SK-N-SH (cell line): ENCODE results near the gene ZNF747. TPM values are rescaled to one million over a fixed set of nuclear protein-coding genes. Genes with fewer than 3 reads are reported as not detected.
A peak's percentile ranks its signal among the peaks of the same experiment; 100 is the strongest.

Experiments
- CTCF ChIA-PET: fragments of 300-600, 350-600 bp; formaldehyde crosslinking; extraction: SDS; loops from one replicate; lab custom pipeline; 2021; lab: Yijun Ruan, JAX
- POLR2A ChIA-PET: fragments of 350-600 bp; sonication (Branson Sonifier 250); formaldehyde crosslinking; extraction: SDS; loops from one replicate; lab custom pipeline; 2020; ENCODE audit warnings: antibody characterized with exemption, inconsistent platforms; lab: Yijun Ruan, JAX
- DNase-seq: peaks from one replicate; pipeline ENCODE4 v3.0.0; 2012
- H2AFZ ChIP-seq: fragments of 200-600 bp; sonication (generic); 2 replicates; pipeline ENCODE4 v1.8.1; 2016; ENCODE audit warnings: antibody characterized with exemption, mild to moderate bottlenecking, low read depth
- H3F3A ChIP-seq: fragments of 200-600 bp; sonication (generic); replicated peaks from 2 replicates; pipeline ENCODE3; 2016; ENCODE audit warnings: antibody characterized with exemption, mild to moderate bottlenecking; ENCODE audit not compliant: insufficient read depth
- H3K27ac ChIP-seq, 2 experiments: fragments of 200-500 bp in 1 of 2; fragments of 200-600 bp in 1 of 2; sonication (Bioruptor generic) in 1 of 2; sonication (generic), shearing (Covaris generic) in 1 of 2; 2 replicates each; pipeline versions ENCODE4 v1.5.1 to v1.6.1; 2014 to 2016; ENCODE audit warnings: low read depth in 2 of 2, inconsistent platforms in 1 of 2, low read length in 1 of 2, mild to moderate bottlenecking in 1 of 2, mixed read lengths in 1 of 2
- H3K27me3 ChIP-seq: fragments of 200-600 bp; sonication (generic), shearing (Covaris generic); 2 replicates; pipeline ENCODE4 v1.6.1; 2016; ENCODE audit warnings: mixed run types; ENCODE audit not compliant: insufficient read depth
- H3K36me3 ChIP-seq, 2 experiments: fragments of 200-500 bp in 1 of 2; fragments of 200-600 bp in 1 of 2; sonication (Bioruptor generic) in 1 of 2; sonication (generic) in 1 of 2; replicated peaks in 1 of 2; 2 replicates each; pipeline versions ENCODE3 to v1.5.1; 2014 to 2016; ENCODE audit warnings: low read length in 1 of 2, mild to moderate bottlenecking in 1 of 2; ENCODE audit not compliant: insufficient read depth in 2 of 2, control insufficient read depth in 1 of 2
- H3K4me1 ChIP-seq, 2 experiments: fragments of 200-500 bp in 1 of 2; fragments of 200-600 bp in 1 of 2; sonication (Bioruptor generic) in 1 of 2; sonication (generic), shearing (Covaris generic) in 1 of 2; 2 replicates each; pipeline versions ENCODE4 v1.5.1 to v1.6.1; 2014 to 2016; ENCODE audit warnings: low read depth in 1 of 2, low read length in 1 of 2, mixed run types in 1 of 2; ENCODE audit not compliant: insufficient read depth in 2 of 2, control insufficient read depth in 1 of 2
- H3K4me2 ChIP-seq: fragments of 200-600 bp; sonication (generic), shearing (Covaris generic); 2 replicates; pipeline ENCODE4 v1.6.1; 2017; ENCODE audit warnings: mixed run types
- H3K4me3 ChIP-seq, 2 experiments: fragments of 200-500 bp in 1 of 2; fragments of 200-600 bp in 1 of 2; sonication (Bioruptor generic) in 1 of 2; sonication (generic), shearing (Covaris generic) in 1 of 2; 2 replicates each; pipeline versions ENCODE4 v1.5.1 to v1.8.1; 2014 to 2016; ENCODE audit warnings: low read depth in 2 of 2, inconsistent platforms in 1 of 2, low read length in 1 of 2, mild to moderate bottlenecking in 1 of 2, mixed read lengths in 1 of 2, moderate library complexity in 1 of 2
- H3K79me2 ChIP-seq: fragments of 200-600 bp; sonication (generic); 2 replicates; pipeline ENCODE4 v1.8.1; 2017; ENCODE audit warnings: mild to moderate bottlenecking; ENCODE audit not compliant: insufficient read depth
- H3K9ac ChIP-seq: fragments of 200-600 bp; sonication (generic); 2 replicates; pipeline ENCODE4 v1.6.1; 2017; ENCODE audit warnings: mixed run types
- H3K9me2 ChIP-seq: fragments of 200-600 bp; sonication (generic); 2 replicates; pipeline ENCODE4 v1.6.1; 2017; ENCODE audit warnings: mixed run types
- H3K9me3 ChIP-seq: fragments of 200-600 bp; sonication (generic); 2 replicates; pipeline ENCODE4 v1.6.1; 2017; ENCODE audit warnings: mixed run types, mild to moderate bottlenecking, moderate library complexity
- H4K20me1 ChIP-seq: fragments of 200-600 bp; sonication (generic); 2 replicates; pipeline ENCODE4 v1.6.1; 2017; ENCODE audit warnings: mild to moderate bottlenecking, mixed run types; ENCODE audit not compliant: insufficient read depth
- CHD2 ChIP-seq: fragments of 150-350 bp; IDR thresholded peaks from 2 replicates; pipeline ENCODE4 v1.6.1; 2018; ENCODE audit warnings: low read length; ENCODE audit not compliant: partially characterized antibody
- FOXM1 ChIP-seq: IDR thresholded peaks from 2 replicates; pipeline ENCODE4 v1.4.0; 2012; ENCODE audit warnings: low read depth, mild to moderate bottlenecking
- GABPA ChIP-seq: IDR thresholded peaks from 2 replicates; pipeline ENCODE4 v1.4.0; 2012; ENCODE audit warnings: low read depth, mild to moderate bottlenecking
- GATA2 ChIP-seq: sonication (generic); formaldehyde crosslinking; IDR thresholded peaks from 2 replicates; pipeline ENCODE4 v1.5.0; 2020; ENCODE audit warnings: mild to moderate bottlenecking, missing genetic modification reagents
- MAX ChIP-seq: IDR thresholded peaks from 2 replicates; pipeline ENCODE4 v1.4.0; 2012; ENCODE audit warnings: low read depth
- MEF2A ChIP-seq: IDR thresholded peaks from 2 replicates; pipeline ENCODE4 v1.4.0; 2012; ENCODE audit warnings: low read depth, borderline replicate concordance
- NFIC ChIP-seq: IDR thresholded peaks from 2 replicates; pipeline ENCODE4 v1.4.0; 2012; ENCODE audit warnings: borderline replicate concordance
- NRF1 ChIP-seq: IDR thresholded peaks from 2 replicates; pipeline ENCODE4 v1.6.1; 2012; ENCODE audit warnings: low read depth, mild to moderate bottlenecking, low read length
- POLR2AphosphoS5 ChIP-seq: IDR thresholded peaks from 2 replicates; pipeline ENCODE4 v1.6.1; 2012; ENCODE audit warnings: low read depth, low read length
- RCOR1 ChIP-seq: fragments of 150-350 bp; IDR thresholded peaks from 2 replicates; pipeline ENCODE4 v1.6.1; 2017; ENCODE audit warnings: antibody characterized with exemption, low read length
- RFX5 ChIP-seq: IDR thresholded peaks from 2 replicates; pipeline ENCODE4 v1.6.1; 2012; ENCODE audit warnings: mild to moderate bottlenecking, improper control_type of control experiment, low read length
- RXRA ChIP-seq: IDR thresholded peaks from 2 replicates; pipeline ENCODE4 v1.4.0; 2012; ENCODE audit warnings: low read depth, mild to moderate bottlenecking, borderline replicate concordance
- SIN3A ChIP-seq: IDR thresholded peaks from 2 replicates; pipeline ENCODE4 v1.6.1; 2012; ENCODE audit warnings: low read depth, mild to moderate bottlenecking, low read length, moderate library complexity, borderline replicate concordance
- SMC3 ChIP-seq: IDR thresholded peaks from 2 replicates; pipeline ENCODE4 v1.6.1; 2012; ENCODE audit warnings: low read depth, low read length, improper control_type of control experiment
- TAF1 ChIP-seq: IDR thresholded peaks from 2 replicates; pipeline ENCODE4 v1.6.1; 2012; ENCODE audit warnings: low read depth, mild to moderate bottlenecking, low read length, moderate library complexity, borderline replicate concordance
- TCF12 ChIP-seq: IDR thresholded peaks from 2 replicates; pipeline ENCODE4 v1.4.0; 2012
- USF1 ChIP-seq: IDR thresholded peaks from 2 replicates; pipeline ENCODE4 v1.4.0; 2012; ENCODE audit warnings: low read depth, borderline replicate concordance
- YY1 ChIP-seq: IDR thresholded peaks from 2 replicates; pipeline ENCODE4 v1.4.0; 2012; ENCODE audit warnings: low read depth, mild to moderate bottlenecking
- WGBS: methylation state at CpG from one replicate; pipeline ENCODE4 v1.1.6; 2017; ENCODE audit warnings: low lambda C conversion rate; 5-methylcytosine and 5-hydroxymethylcytosine counted together
- polyA plus RNA-seq, 3 experiments: library from polyadenylated mRNA; depleted of rRNA; stranded (reverse); fragments of >200 nt; gene quantifications; 2 replicates each; pipeline ENCODE4 v1.2.3, GENCODE V29; 2012
- TF ChIP-seq, protein P1 (sequence below): IDR thresholded peaks from 2 replicates; pipeline ENCODE4; 2012
- TF ChIP-seq, protein P2 (sequence below): IDR thresholded peaks from 2 replicates; pipeline ENCODE4 v1.6.1; 2012; ENCODE audit warnings: mild to moderate bottlenecking, low read depth, low read length, moderate library complexity

ZNF747 gene
- polyA plus RNA-seq, 1 of the 3 experiments (the other 2 are of a cell fraction): 5.8 TPM

DNA sequence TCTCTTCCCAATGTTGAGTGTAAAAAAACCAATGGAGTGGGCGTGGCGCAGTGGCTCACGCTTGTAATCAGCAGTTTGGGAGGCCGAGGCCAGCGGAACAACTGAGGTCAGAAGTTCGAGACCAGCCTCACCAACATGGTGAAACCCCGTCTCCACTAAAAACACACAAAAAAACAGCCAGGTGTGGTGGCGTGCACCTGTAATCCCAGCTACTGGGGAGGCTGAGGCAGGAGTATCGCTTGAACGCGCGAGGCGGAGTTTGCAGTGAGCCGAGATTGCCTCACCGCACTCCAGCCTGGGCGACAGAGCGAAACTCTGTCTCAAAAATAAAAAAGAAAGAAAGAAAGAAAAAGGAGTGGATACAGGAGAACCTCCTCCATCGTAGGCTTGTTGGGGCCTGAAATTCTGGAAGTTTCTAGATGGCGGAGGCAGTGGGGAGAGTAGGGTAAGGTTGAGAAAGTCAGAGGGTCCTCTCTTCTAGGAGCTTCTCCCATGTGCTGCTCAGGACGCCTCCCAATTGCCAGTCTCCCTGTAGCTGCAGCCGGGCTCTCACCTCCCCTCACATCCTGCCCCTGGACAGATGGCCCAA, 24.2 kb upstream of the ZNF747 start:
- POLR2A ChIA-PET: interaction anchor here (0.9 to 3.8 kb wide), 9 partner anchors 9 to 100 kb away, joined by 3 to 47 read pairs (median 4); partner anchors contain the start of genes ZNF688, ZNF689 and ZNF747

GRCh38 chr16:30557957-30558788, 23.5 kb upstream of the ZNF747 start, which contains the start of gene ZNF764:
ZNF764 (minus strand) TSS chr16:30558374; CDS start chr16:30558182, 192 bp downstream.
- POLR2A ChIA-PET: interaction anchor here (0.9 to 3.8 kb wide), 9 partner anchors 9 to 101 kb away, joined by 3 to 47 read pairs (median 4); partner anchors contain the start of genes ZNF688, ZNF689 and ZNF747
- Histone ChIP-seq H3K4me2 (peak within 1 kb of the TSS; percentile 95), H3K79me2 (peaks cover 26% of the 10 kb centered on the region), H3K9me2 (no peaks in the 10 kb centered on the region), H3K27ac (peak within 1 kb of the TSS; percentile 88 to 92), H3K36me3 (peaks cover 0 to 21% of the 10 kb centered on the region in 2 experiments), H3K9ac (peak within 1 kb of the TSS; percentile 94), H3K9me3 (no peaks in the 10 kb centered on the region), H2AFZ (peak within 1 kb of the TSS; percentile 92), H3K27me3 (no peaks in the 10 kb centered on the region), H3K4me3 (peak within 1 kb of the TSS; percentile 75 to 91), H4K20me1 (no peaks in the 10 kb centered on the region), H3F3A (peaks cover 7% of the 10 kb centered on the region), H3K4me1 (peaks cover 0 to 6% of the 10 kb centered on the region in 2 experiments; a peak in 1 of 4 replicates)
- 5% methylated on average over 13 of the region's 74 CpGs for WGBS
- CTCF ChIA-PET: interaction anchor here (0.8 to 2.1 kb wide), 9 partner anchors 12 to 128 kb away, joined by 3 to 19 read pairs (median 4); partner anchors contain the start of genes DCTPP1 and ZNF688
- peak; percentile 96 for DNase-seq
- TF ChIP-seq TCF12 (no peak; the same call in 1 of the 2 replicates), TAF1 (peak; percentile 71), CHD2 (peak; percentile 90), NFIC (peak; percentile 34; the same call in 1 of the 2 replicates), FOXM1 (no peak), RFX5 (no peak), USF1 (no peak), YY1 (peak; percentile 100), SMC3 (no peak), SIN3A (peak; percentile 61; the same call in 1 of the 2 replicates), NRF1 (peak; percentile 68), POLR2AphosphoS5 (peak; percentile 93), MEF2A (no peak), MAX (peak; percentile 47; the same call in 1 of the 2 replicates), GABPA (peak; percentile 66), RCOR1 (no peak)
- TF ChIP-seq, protein P1, sequence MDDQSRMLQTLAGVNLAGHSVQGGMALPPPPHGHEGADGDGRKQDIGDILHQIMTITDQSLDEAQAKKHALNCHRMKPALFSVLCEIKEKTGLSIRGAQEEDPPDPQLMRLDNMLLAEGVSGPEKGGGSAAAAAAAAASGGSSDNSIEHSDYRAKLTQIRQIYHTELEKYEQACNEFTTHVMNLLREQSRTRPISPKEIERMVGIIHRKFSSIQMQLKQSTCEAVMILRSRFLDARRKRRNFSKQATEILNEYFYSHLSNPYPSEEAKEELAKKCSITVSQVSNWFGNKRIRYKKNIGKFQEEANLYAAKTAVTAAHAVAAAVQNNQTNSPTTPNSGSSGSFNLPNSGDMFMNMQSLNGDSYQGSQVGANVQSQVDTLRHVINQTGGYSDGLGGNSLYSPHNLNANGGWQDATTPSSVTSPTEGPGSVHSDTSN: peak; percentile 59; the same call in 1 of the 2 replicates
- TF ChIP-seq, protein P2, sequence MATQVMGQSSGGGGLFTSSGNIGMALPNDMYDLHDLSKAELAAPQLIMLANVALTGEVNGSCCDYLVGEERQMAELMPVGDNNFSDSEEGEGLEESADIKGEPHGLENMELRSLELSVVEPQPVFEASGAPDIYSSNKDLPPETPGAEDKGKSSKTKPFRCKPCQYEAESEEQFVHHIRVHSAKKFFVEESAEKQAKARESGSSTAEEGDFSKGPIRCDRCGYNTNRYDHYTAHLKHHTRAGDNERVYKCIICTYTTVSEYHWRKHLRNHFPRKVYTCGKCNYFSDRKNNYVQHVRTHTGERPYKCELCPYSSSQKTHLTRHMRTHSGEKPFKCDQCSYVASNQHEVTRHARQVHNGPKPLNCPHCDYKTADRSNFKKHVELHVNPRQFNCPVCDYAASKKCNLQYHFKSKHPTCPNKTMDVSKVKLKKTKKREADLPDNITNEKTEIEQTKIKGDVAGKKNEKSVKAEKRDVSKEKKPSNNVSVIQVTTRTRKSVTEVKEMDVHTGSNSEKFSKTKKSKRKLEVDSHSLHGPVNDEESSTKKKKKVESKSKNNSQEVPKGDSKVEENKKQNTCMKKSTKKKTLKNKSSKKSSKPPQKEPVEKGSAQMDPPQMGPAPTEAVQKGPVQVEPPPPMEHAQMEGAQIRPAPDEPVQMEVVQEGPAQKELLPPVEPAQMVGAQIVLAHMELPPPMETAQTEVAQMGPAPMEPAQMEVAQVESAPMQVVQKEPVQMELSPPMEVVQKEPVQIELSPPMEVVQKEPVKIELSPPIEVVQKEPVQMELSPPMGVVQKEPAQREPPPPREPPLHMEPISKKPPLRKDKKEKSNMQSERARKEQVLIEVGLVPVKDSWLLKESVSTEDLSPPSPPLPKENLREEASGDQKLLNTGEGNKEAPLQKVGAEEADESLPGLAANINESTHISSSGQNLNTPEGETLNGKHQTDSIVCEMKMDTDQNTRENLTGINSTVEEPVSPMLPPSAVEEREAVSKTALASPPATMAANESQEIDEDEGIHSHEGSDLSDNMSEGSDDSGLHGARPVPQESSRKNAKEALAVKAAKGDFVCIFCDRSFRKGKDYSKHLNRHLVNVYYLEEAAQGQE: no peak

More for the DNA sequence above, 24.2 kb upstream of the ZNF747 start:
- WGBS: 89% methylated on average over 21 of the region's 21 CpGs
- H2AFZ ChIP-seq: peak overlapping the region; percentile 83
- no peak overlapping the region for H3K4me2 ChIP-seq
- H3K4me1 ChIP-seq: peaks cover 0 to 6% of the 10 kb centered on the region in 2 experiments; a peak in 1 of 4 replicates
- DNase-seq: no peak
- H3K27ac ChIP-seq: peak overlapping the region; percentile 72 to 88
- no peaks in the 10 kb centered on the region for H4K20me1 ChIP-seq
- no peaks in the 10 kb centered on the region for H3K9me3 ChIP-seq
- peak overlapping the region; percentile 30 to 75; a peak in 3 of 4 replicates for H3K4me3 ChIP-seq
- H3K36me3 ChIP-seq: peaks cover 0 to 14% of the 10 kb centered on the region in 2 experiments
- peak overlapping the region; percentile 40; the same call in 1 of the 2 replicates for H3K9ac ChIP-seq
- TF ChIP-seq GATA2: no peak
- no peak for TF ChIP-seq MEF2A
- no peak for TF ChIP-seq RXRA
- TF ChIP-seq CHD2: no peak
- no peak for TF ChIP-seq TCF12
- peaks cover 7% of the 10 kb centered on the region for H3F3A ChIP-seq
- no peaks in the 10 kb centered on the region for H3K27me3 ChIP-seq
- H3K9me2 ChIP-seq: no peaks in the 10 kb centered on the region
- CTCF ChIA-PET: interaction anchor here (0.6 to 2.1 kb wide), 6 partner anchors 12 to 52 kb away, joined by 3 to 19 read pairs (median 3); partner anchors contain the start of gene ZNF688
- H3K79me2 ChIP-seq: peaks cover 26% of the 10 kb centered on the region
